H1 (cell line): ENCODE results near the gene RPL41. TPM values are rescaled to one million over a fixed set of nuclear protein-coding genes. Genes with fewer than 3 reads are reported as not detected.

ENCODE experiments used
- CHD1 ChIP-seq: IDR thresholded peaks from 2 replicates; pipeline ENCODE4 v1.6.1; 2012; ENCODE audit warnings: low read depth, low read length, improper control_type of control experiment
- CHD2 ChIP-seq: IDR thresholded peaks from 2 replicates; pipeline ENCODE4 v1.6.1; 2012; ENCODE audit warnings: low read length, improper control_type of control experiment
- JUND ChIP-seq: IDR thresholded peaks from 2 replicates; pipeline ENCODE4 v1.6.1; 2011; ENCODE audit warnings: mild to moderate bottlenecking, improper control_type of control experiment, low read length
- NANOG ChIP-seq: IDR thresholded peaks from 2 replicates; pipeline ENCODE4 v1.6.1; 2011; ENCODE audit warnings: low read length, low read depth, mild to moderate bottlenecking, inconsistent platforms; ENCODE audit not compliant: insufficient read depth, poor library complexity, severe bottlenecking
- POLR2AphosphoS5 ChIP-seq: IDR thresholded peaks from 2 replicates; pipeline ENCODE4 v1.6.1; 2011; ENCODE audit warnings: low read depth, low read length
- SIX5 ChIP-seq: IDR thresholded peaks from 2 replicates; pipeline ENCODE4 v1.6.1; 2011; ENCODE audit warnings: mild to moderate bottlenecking, low read depth, low read length
- SP1 ChIP-seq: IDR thresholded peaks from 2 replicates; pipeline ENCODE4 v1.6.1; 2011; ENCODE audit warnings: low read depth, low read length
- SP2 ChIP-seq: IDR thresholded peaks from 2 replicates; pipeline ENCODE4 v1.6.1; 2012; ENCODE audit warnings: mild to moderate bottlenecking, low read length, inconsistent platforms
- TAF1 ChIP-seq: IDR thresholded peaks from 2 replicates; pipeline ENCODE4 v1.6.1; 2011; ENCODE audit warnings: mild to moderate bottlenecking, low read depth, low read length
- TBP ChIP-seq: IDR thresholded peaks from 2 replicates; pipeline ENCODE4 v1.6.1; 2011; ENCODE audit warnings: low read depth, low read length, improper control_type of control experiment
- YY1 ChIP-seq: IDR thresholded peaks from 2 replicates; pipeline ENCODE4 v1.6.1; 2011; ENCODE audit warnings: low read depth, mild to moderate bottlenecking, low read length
- polyA plus RNA-seq, 7 experiments: library from polyadenylated mRNA; depleted of rRNA in 3 of 7; stranded (reverse) in 5 of 7; unstranded in 2 of 7; fragments of >200 nt in 5 of 7; fragments of 200-250 nt in 2 of 7; gene quantifications; 1 replicate in 5 of 7; 2 replicates in 1 of 7; 4 replicates in 1 of 7; pipeline versions ENCODE4 v1.2.1 to v1.2.3, GENCODE V29; 2011 to 2013; ENCODE audit warnings: missing spikeins in 2 of 7, mixed read lengths in 2 of 7
- total RNA-seq: library from RNA; stranded (reverse); fragmentation: NEBNext Ultra II Directional; extraction: Animal tissue kit (Norgen Biotek cat#: 25700); gene quantifications from 2 replicates; pipeline ENCODE4 v1.2.1, GENCODE V29; 2021

Gene RPL41
- total and polyA plus RNA-seq, 2 of the 8 experiments (the other 6 are each of a cell fraction or from before 2014, with no cell fraction given): 4,440 to 16,488 TPM

- TF ChIP-seq NANOG (no peak), JUND (peak; percentile 54; the same call in 1 of the 2 replicates), TBP (peak; percentile 71; the same call in 1 of the 2 replicates), POLR2AphosphoS5 (peak; percentile 87), TAF1 (peak; percentile 77), CHD1 (no peak), SIX5 (peak; percentile 66), YY1 (peak; percentile 86), SP1 (peak; percentile 49; the same call in 1 of the 2 replicates), CHD2 (peak; percentile 58; the same call in 1 of the 2 replicates), SP2 (no peak)
Measured at GRCh38 chr12:56152132-56152755, 35.8 kb downstream of the RPL41 start, which contains the start of gene MYL6B (continued).
